A549 (cell line): ENCODE results near the gene GRIK5. TPM values are rescaled to one million over a fixed set of nuclear protein-coding genes. Genes with fewer than 3 reads are reported as not detected.
A peak's percentile ranks its signal among the peaks of the same experiment; 100 is the strongest.

ENCODE experiments used
- ATAC-seq, 2 experiments: fragments of 200-7000 bp in 1 of 2; fragments of >200 bp in 1 of 2; cut with Nextera tagmentation in 1 of 2; cut with Tn5 transposase in 1 of 2; 3 replicates each; pipeline versions ENCODE4 v1.8.0 to v1.9.1; 2018 to 2020; ENCODE audit warnings: mild to moderate bottlenecking in 1 of 2, moderate library complexity in 1 of 2
- CTCF ChIA-PET: fragments of 300-600 bp; sonication (Branson Sonifier 250); formaldehyde crosslinking; extraction: SDS; loops from one replicate; lab custom pipeline; 2021; ENCODE audit warnings: antibody characterized with exemption, inconsistent platforms; lab: Yijun Ruan, JAX
- POLR2A ChIA-PET: fragments of 350-600 bp; formaldehyde crosslinking; extraction: SDS; loops from one replicate; lab custom pipeline; 2021; ENCODE audit warnings: antibody characterized with exemption, inconsistent platforms; lab: Yijun Ruan, JAX
- DNase-seq, 2 experiments: peaks; one replicate each; pipeline versions ENCODE4 v3.0.0 to v3.0.0-alpha.2; 2011 to 2016; ENCODE audit warnings: low read depth in 1 of 2, low spot score in 1 of 2
- FAIRE-seq: peaks from 2 replicates; lab custom pipeline; 2011; peaks lifted over from hg19 to GRCh38; lab: Jason Lieb, UNC
- H3K27ac ChIP-seq, 2 experiments: fragments of >200 bp; sonication (Bioruptor Twin); formaldehyde crosslinking; 3 replicates each; pipeline ENCODE4 v1.5.1; 2016 to 2017
- H3K4me1 ChIP-seq: fragments of >200 bp; sonication (Bioruptor Twin); formaldehyde crosslinking; 3 replicates; pipeline ENCODE4 v1.6.1; 2016
- H3K4me2 ChIP-seq: fragments of >200 bp; sonication (Bioruptor Twin); formaldehyde crosslinking; 3 replicates; pipeline ENCODE4 v1.6.1; 2016
- H3K4me3 ChIP-seq: fragments of >200 bp; sonication (Bioruptor Twin); formaldehyde crosslinking; 3 replicates; pipeline ENCODE4 v1.5.1; 2016
- H3K9me3 ChIP-seq: fragments of >200 bp; sonication (Bioruptor Twin); formaldehyde crosslinking; 3 replicates; pipeline ENCODE4 v1.6.1; 2016
- CHD4 ChIP-seq: fragments of 200-600 bp; sonication (generic); IDR thresholded peaks from 2 replicates; pipeline ENCODE4 v1.6.1; 2016; ENCODE audit warnings: antibody characterized with exemption, mild to moderate bottlenecking, borderline replicate concordance
- FOSB ChIP-seq: fragments of 250-450 bp; sonication (Bioruptor Pico); IDR thresholded peaks from 2 replicates; pipeline ENCODE4 v1.5.0; 2020; ENCODE audit warnings: mild to moderate bottlenecking, moderate library complexity
- FOXS1 ChIP-seq: fragments of 250-450 bp; sonication (Bioruptor Pico); IDR thresholded peaks from 2 replicates; pipeline ENCODE4 v1.5.0; 2020; ENCODE audit warnings: mild to moderate bottlenecking, moderate library complexity
- GATA3 ChIP-seq: IDR thresholded peaks from 2 replicates; pipeline ENCODE4 v1.6.1; 2012; ENCODE audit warnings: borderline replicate concordance
- HEYL ChIP-seq: fragments of 250-450 bp; sonication (Bioruptor Pico); IDR thresholded peaks from 2 replicates; pipeline ENCODE4 v1.8.0; 2021; ENCODE audit warnings: mild to moderate bottlenecking, moderate library complexity
- HOXA7 ChIP-seq: fragments of 250-450 bp; sonication (Bioruptor Pico); IDR thresholded peaks from 2 replicates; pipeline ENCODE4 v1.5.0; 2020; ENCODE audit warnings: mild to moderate bottlenecking, moderate library complexity
- HOXB13 ChIP-seq: fragments of 250-450 bp; sonication (Bioruptor Pico); IDR thresholded peaks from 2 replicates; pipeline ENCODE4 v1.5.0; 2020; ENCODE audit warnings: low read depth, mild to moderate bottlenecking, moderate library complexity
- HOXB5 ChIP-seq: fragments of 250-450 bp; sonication (Bioruptor Pico); IDR thresholded peaks from 2 replicates; pipeline ENCODE4 v1.5.0; 2020; ENCODE audit warnings: mild to moderate bottlenecking, moderate library complexity
- JUNB ChIP-seq: fragments of >200 bp; sonication (Bioruptor Twin); formaldehyde crosslinking; IDR thresholded peaks from 2 replicates; pipeline ENCODE4 v1.6.1; 2016
- KDM1A ChIP-seq: fragments of 200-600 bp; sonication (generic); IDR thresholded peaks from 2 replicates; pipeline ENCODE4 v1.6.1; 2016; ENCODE audit warnings: low read depth, mild to moderate bottlenecking
- MAFK ChIP-seq: fragments of 450-650 bp; IDR thresholded peaks from 2 replicates; pipeline ENCODE4 v1.6.1; 2014; ENCODE audit not compliant: partially characterized antibody
- RAD21 ChIP-seq, 2 experiments: fragments of >200 bp in 1 of 2; sonication (Bioruptor Twin) in 1 of 2; formaldehyde crosslinking in 1 of 2; IDR thresholded peaks in 1 of 2; conservative IDR thresholded peaks in 1 of 2; 2 replicates in 1 of 2; 3 replicates in 1 of 2; pipeline ENCODE4 v1.6.1; 2012 to 2018; ENCODE audit warnings: inconsistent platforms in 1 of 2
- RARB ChIP-seq: fragments of 250-450 bp; sonication (Bioruptor Pico); IDR thresholded peaks from 2 replicates; pipeline ENCODE4 v1.8.0; 2021; ENCODE audit warnings: mild to moderate bottlenecking, moderate library complexity
- ZFP36 ChIP-seq: fragments of 450-650 bp; IDR thresholded peaks from 2 replicates; pipeline ENCODE4 v1.6.1; 2014; ENCODE audit warnings: borderline replicate concordance; ENCODE audit not compliant: partially characterized antibody
- ZSCAN20 ChIP-seq: fragments of 250-450 bp; sonication (Bioruptor Pico); IDR thresholded peaks from 2 replicates; pipeline ENCODE4 v1.8.0; 2022; ENCODE audit warnings: mild to moderate bottlenecking, moderate library complexity
- WGBS: methylation state at CpG from one replicate; pipeline ENCODE4 v1.1.6; 2017; ENCODE audit errors: missing lambda C conversion rate; 5-methylcytosine and 5-hydroxymethylcytosine counted together
- polyA plus RNA-seq, 4 experiments: library from polyadenylated mRNA; depleted of rRNA in 3 of 4; stranded (reverse); fragments of >200 nt; fragmentation: RNase III in 1 of 4; extraction: RNeasy Plus Mini Kit Qiagen cat#74134 plus additional on column Dnase treatment in 1 of 4; gene quantifications; 2 replicates in 3 of 4; 3 replicates in 1 of 4; pipeline ENCODE4 v1.2.3, GENCODE V29; 2011 to 2017
- TF ChIP-seq, protein P1 (sequence below): IDR thresholded peaks from 2 replicates; pipeline ENCODE4 v1.6.1; 2012; ENCODE audit warnings: low read depth, borderline replicate concordance
- TF ChIP-seq, protein P2 (sequence below): IDR thresholded peaks from 2 replicates; pipeline ENCODE4 v1.6.1; 2012

GRIK5 gene
- polyA plus RNA-seq, 2 of the 4 experiments (the other 2 are of a cell fraction), result 0.22 to 0.54 TPM

DNA sequence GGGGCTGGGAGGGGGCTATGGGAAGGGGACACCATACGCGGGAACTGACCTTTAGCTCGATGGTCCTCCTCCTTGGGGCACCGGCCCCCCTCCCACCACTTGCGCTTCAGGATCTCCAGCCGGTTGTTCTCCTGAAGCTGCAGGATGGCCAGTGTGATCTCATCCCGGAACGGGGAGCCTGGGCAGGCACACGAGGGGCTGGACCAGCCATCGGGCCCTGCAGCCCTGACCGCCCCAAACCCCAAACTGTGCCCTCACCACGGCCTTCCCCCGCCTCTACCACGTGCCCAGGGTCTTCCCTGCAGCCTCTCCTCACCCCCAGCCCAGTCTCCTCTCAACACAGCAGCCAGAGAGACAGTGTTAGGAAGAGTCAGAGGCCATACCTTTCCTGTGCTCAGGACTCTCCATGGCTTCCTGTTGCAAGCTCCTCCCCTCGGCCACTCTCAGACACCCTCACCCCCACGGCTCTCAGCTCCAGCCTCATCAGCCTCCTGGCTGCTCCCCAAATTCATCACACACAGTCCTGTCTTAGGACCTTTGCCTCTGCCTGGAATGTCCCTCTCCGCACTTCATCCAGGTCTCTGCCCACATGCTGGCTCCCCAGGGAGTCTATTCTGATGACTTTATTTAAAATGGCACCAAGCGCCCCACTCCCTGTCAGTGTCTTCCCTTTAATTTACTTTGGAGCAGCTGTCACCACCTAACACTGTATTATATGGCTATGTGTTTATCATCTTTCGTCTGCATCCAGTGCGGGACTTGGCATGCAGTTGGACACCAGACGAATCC lies 66.3 kb downstream of the GRIK5 start:
- Histone ChIP-seq H3K9me3 (no peaks in the 10 kb centered on the region), H3K4me3 (no peak overlapping the region), H3K4me1 (peaks cover 5% of the 10 kb centered on the region), H3K4me2 (no peak overlapping the region; the same call in 2 of the 3 replicates), H3K27ac (no peak overlapping the region)
- DNase-seq, result no peak
- WGBS, result 33% methylated on average over 21 of the region's 21 CpGs
- CTCF ChIA-PET, result interaction anchor here (0.6 to 14.8 kb wide), 4 partner anchors 15 to 77 kb away, joined by 3 to 344 read pairs (median 3); no protein-coding TSS in a partner anchor
- peak; percentile 11 to 41; a peak in 4 of 6 replicates for ATAC-seq
- FAIRE-seq, result no peak
- no peak for TF ChIP-seq KDM1A
- no peak for TF ChIP-seq ZSCAN20 (CRISPR knock-in tag)
- POLR2A ChIA-PET, result no interaction called here

DNA sequence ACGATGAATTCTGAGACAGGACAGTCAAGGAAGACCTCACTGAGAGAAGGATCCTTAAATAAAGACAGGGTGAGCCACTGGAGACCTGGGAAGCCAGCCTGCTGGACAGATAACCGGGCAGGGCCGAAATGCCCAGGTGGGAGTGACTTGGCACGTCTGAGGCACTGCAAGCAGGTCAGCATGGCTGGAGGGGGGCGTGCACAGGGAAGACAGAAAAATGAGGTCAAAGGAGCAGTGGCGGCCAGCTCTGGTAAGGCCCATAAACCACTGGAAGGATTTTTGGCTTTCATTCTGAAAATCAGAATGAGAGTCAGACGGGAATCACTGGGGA lies 70.2 kb downstream of the GRIK5 start:
- Histone ChIP-seq H3K4me2 (no peak overlapping the region), H3K27ac (no peak overlapping the region), H3K4me1 (peaks cover 21% of the 10 kb centered on the region), H3K9me3 (no peaks in the 10 kb centered on the region)
- DNase-seq, result no peak
- ChIA-PET CTCF (interaction anchor here (0.9 to 14.8 kb wide), 9 partner anchors 10 to 104 kb away, joined by 3 to 344 read pairs (median 4); no protein-coding TSS in a partner anchor), POLR2A (no interaction called here)
- WGBS, result 51% methylated on average over 7 of the region's 7 CpGs
- TF ChIP-seq HOXB5 (CRISPR knock-in tag) (no peak), FOXS1 (CRISPR knock-in tag) (no peak), RARB (CRISPR knock-in tag) (no peak), HOXB13 (CRISPR knock-in tag) (no peak), MAFK (no peak)
- TF ChIP-seq, all 56 proteins: peak for 0
- FAIRE-seq (no peak), ATAC-seq (no peak)
- H3K4me3 ChIP-seq, result no peak overlapping the region

DNA sequence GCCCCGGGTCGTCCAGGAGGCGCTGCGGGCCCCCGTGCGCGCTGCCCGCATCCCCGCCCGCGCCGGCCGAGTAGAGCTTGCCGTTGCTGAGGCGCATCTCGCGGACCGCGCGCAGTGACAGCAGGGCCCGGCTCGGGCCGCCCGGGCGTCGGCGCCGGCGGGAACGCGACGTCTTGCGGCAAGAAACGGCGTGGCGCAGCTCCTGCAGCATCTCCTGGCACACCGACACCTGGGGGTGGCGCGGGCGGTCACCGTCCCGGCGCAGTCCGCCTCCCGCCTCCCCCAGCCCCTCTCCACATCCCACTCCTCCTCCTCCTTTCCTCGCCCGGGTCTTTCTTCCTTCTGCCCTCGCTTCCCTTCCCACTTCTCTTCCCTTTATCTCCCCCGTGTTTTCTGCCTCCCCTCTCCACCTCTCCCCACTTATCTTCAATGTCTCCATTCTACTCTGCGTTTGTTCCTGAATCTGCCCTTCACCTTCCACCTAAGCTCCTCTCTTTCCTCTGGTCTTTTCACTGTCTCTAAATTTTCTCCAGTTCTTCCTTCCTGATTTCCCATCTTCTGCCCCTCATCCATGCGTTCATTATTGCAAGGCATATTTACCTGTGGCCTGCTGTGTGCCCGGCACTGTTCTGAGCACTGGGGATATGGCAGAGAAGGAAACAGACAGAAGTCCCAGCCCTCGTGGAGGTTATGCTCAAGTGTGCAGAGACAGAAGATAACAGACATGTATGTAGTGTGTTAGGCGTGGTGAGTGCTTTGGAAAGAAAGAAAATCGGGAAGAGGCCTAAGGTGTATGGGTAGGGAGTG lies 70.7 kb downstream of the GRIK5 start:
- peak in 1 of 2 experiments; percentile 54 for DNase-seq
- H3K4me3 ChIP-seq, result peak overlapping the region; percentile 47
- CTCF ChIA-PET, result interaction anchor here (0.6 to 14.8 kb wide), 15 partner anchors 10 to 110 kb away, joined by 3 to 344 read pairs (median 4); no protein-coding TSS in a partner anchor
- POLR2A ChIA-PET, result interaction anchor here (0.8 to 0.9 kb wide), 2 partner anchors 11 to 77 kb away, joined by 3 read pairs; partner anchors contain the start of gene ZNF574
- peak overlapping the region in 1 of 2 experiments; percentile 47; a peak in 2 of 6 replicates for H3K27ac ChIP-seq
- WGBS, result 20% methylated on average over 42 of the region's 55 CpGs
- 0 out of 6 replicates have a peak, but pooled peaks of 1 of the 2 experiments have one; percentile 0 for ATAC-seq
- H3K9me3 ChIP-seq, result no peaks in the 10 kb centered on the region
- peaks cover 24% of the 10 kb centered on the region for H3K4me1 ChIP-seq
- no peak for TF ChIP-seq GATA3
- TF ChIP-seq ZFP36, result no peak
- TF ChIP-seq, protein P1, sequence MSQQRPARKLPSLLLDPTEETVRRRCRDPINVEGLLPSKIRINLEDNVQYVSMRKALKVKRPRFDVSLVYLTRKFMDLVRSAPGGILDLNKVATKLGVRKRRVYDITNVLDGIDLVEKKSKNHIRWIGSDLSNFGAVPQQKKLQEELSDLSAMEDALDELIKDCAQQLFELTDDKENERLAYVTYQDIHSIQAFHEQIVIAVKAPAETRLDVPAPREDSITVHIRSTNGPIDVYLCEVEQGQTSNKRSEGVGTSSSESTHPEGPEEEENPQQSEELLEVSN, result peak; percentile 36; the same call in 1 of the 2 replicates
- TF ChIP-seq, protein P2, sequence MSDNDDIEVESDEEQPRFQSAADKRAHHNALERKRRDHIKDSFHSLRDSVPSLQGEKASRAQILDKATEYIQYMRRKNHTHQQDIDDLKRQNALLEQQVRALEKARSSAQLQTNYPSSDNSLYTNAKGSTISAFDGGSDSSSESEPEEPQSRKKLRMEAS, result peak; percentile 8; the same call in 1 of the 2 replicates
- TF ChIP-seq RAD21 (conservative IDR thresholded peaks at IDR 0.05 in 1 of 2, IDR thresholded peaks at IDR 0.05 in 1 of 2), result no peak
- TF ChIP-seq JUNB, result no peak
- TF ChIP-seq HOXA7 (CRISPR knock-in tag), result no peak
- TF ChIP-seq FOSB (CRISPR knock-in tag), result no peak
- no peak for TF ChIP-seq HEYL (CRISPR knock-in tag)
- TF ChIP-seq CHD4, result no peak
- TF ChIP-seq, all 56 proteins: peak for 2
- peak overlapping the region; percentile 100 for H3K4me2 ChIP-seq
- peak; percentile 43 for FAIRE-seq
